GM19397 (cell line): ENCODE measurements around the gene RCOR3.
A peak's percentile ranks its signal among the peaks of the same experiment; 100 is the strongest.

Experiments used
- ATAC-seq: cut with Tn5 transposase; IDR thresholded peaks from one replicate; pipeline ENCODE4 v1.9.1; 2021; ENCODE audit warnings: mild to moderate bottlenecking, moderate library complexity; ENCODE audit not compliant: unreplicated experiment

The RCOR3 gene

GRCh38 chr1:211323156-211324063 lies 64.2 kb downstream of the RCOR3 start:
- ATAC-seq = peak; percentile 47

- no peak for ATAC-seq
Measured at GRCh38 chr1:211324992-211325775, 66.0 kb downstream of the RCOR3 start.

GRCh38 chr1:211326140-211326527 lies 67.0 kb downstream of the RCOR3 start:
- no peak for ATAC-seq

- peak; percentile 37 for ATAC-seq
Measured at GRCh38 chr1:211326528-211327345, 67.6 kb downstream of the RCOR3 start, which contains the start of gene TRAF5. TRAF5 (plus strand) TSS chr1:211326833; CDS start chr1:211353240, 26,407 bp downstream.

GRCh38 chr1:211327346-211327921 lies 68.3 kb downstream of the RCOR3 start:
- ATAC-seq = peak; percentile 21

- no peak for ATAC-seq
Measured at GRCh38 chr1:211328084-211328694, 69.0 kb downstream of the RCOR3 start.

- ATAC-seq = no peak
Measured at GRCh38 chr1:211328866-211329475, 69.8 kb downstream of the RCOR3 start.

- peak; percentile 60 for ATAC-seq
Measured at GRCh38 chr1:211329764-211330201, 70.6 kb downstream of the RCOR3 start.

- no peak for ATAC-seq
Measured at GRCh38 chr1:211330282-211330936, 71.2 kb downstream of the RCOR3 start.

GRCh38 chr1:211331011-211331709 lies 72.0 kb downstream of the RCOR3 start:
- ATAC-seq = no peak

- no peak for ATAC-seq
Measured at GRCh38 chr1:211332036-211332616, 73.0 kb downstream of the RCOR3 start.

- no peak for ATAC-seq
Measured at GRCh38 chr1:211332830-211333229, 73.7 kb downstream of the RCOR3 start.

GRCh38 chr1:211333906-211334305 lies 74.7 kb downstream of the RCOR3 start:
- no peak for ATAC-seq

GRCh38 chr1:211334986-211335385 lies 75.8 kb downstream of the RCOR3 start:
- no peak for ATAC-seq

GRCh38 chr1:211335522-211336157 lies 76.5 kb downstream of the RCOR3 start:
- peak; percentile 93 for ATAC-seq

- peak; percentile 18 for ATAC-seq
Measured at GRCh38 chr1:211336161-211336560, 77.0 kb downstream of the RCOR3 start.

- no peak for ATAC-seq
Measured at GRCh38 chr1:211336775-211337174, 77.6 kb downstream of the RCOR3 start.
